ENCODE data around the gene PRKG1.

GRCh38 chr10:51403521-51403920, 329.2 kb downstream of the PRKG1 start:
- TF ChIP-seq CTCF (conservative IDR thresholded peaks at IDR 0.05 in 1 of 2, IDR thresholded peaks at IDR 0.05 in 1 of 2; ENCODE audit: low read depth in 1 of 2, low read length in 2 of 2), result no peak
- TF ChIP-seq EZH2 (IDR thresholded peaks at IDR 0.05; ENCODE audit: low read length, missing control alignments), result no peak
